ENCODE data around the gene TMEM94. TPM values are rescaled to one million over a fixed set of nuclear protein-coding genes. Genes with fewer than 3 reads are reported as not detected.

The TMEM94 gene
- total and polyA plus RNA-seq, 2 of the 8 experiments (the other 6 are each of a cell fraction or from before 2014, with no cell fraction given) = 54.8 to 69.9 TPM

DNA sequence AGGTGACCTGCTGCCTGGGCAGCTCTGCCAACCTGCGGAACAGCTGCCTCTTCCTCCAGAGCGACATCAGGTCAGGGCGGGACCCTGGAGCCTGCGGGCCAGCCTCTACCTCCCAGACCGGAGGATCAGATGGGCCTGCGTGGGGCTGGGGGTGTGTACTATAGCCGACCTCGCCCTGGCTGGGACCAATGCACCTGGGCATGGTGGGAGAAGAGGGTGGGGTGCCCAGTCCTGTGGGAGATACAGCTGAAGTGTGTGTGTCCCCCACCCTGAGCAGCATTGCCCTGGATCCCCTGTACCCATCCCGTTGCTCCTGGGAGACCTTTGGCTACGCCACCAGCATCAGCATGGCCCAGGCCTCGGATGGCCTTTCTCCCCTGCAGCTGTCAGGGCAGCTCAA lies 39.6 kb downstream of the TMEM94 start (continued):
- TF ChIP-seq TBP (IDR thresholded peaks at IDR 0.05; ENCODE audit: low read depth, low read length) (no peak), EP300 (IDR thresholded peaks at IDR 0.05; ENCODE audit: borderline replicate concordance in 1 of 2, low read depth in 2 of 2, low read length in 2 of 2) (no peak), ASH2L (IDR thresholded peaks at IDR 0.05; ENCODE audit: low read length) (no peak), NRF1 (IDR thresholded peaks at IDR 0.05; ENCODE audit: low read depth, low read length) (no peak), JUND (IDR thresholded peaks at IDR 0.05; ENCODE audit: low read length) (no peak), BCL11A (IDR thresholded peaks at IDR 0.05; ENCODE audit: low read depth in 2 of 2, low read length in 2 of 2) (no peak)
- TF ChIP-seq, protein P1, sequence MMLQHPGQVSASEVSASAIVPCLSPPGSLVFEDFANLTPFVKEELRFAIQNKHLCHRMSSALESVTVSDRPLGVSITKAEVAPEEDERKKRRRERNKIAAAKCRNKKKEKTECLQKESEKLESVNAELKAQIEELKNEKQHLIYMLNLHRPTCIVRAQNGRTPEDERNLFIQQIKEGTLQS (IDR thresholded peaks at IDR 0.05; ENCODE audit: insufficient read depth, low read depth, low read length) = no peak

All from H1 (cell line).